Stimulated activated CD8-positive, alpha-beta memory T cell treated with anti-CD3 and anti-CD28 coated beads, Interleukin-7, amount 100 ng/mL, for 48 hours (primary cell): Measurements from ENCODE around the gene DNAH3.
A peak's percentile ranks its signal among the peaks of the same experiment; 100 is the strongest.
"Not testable (repeated sequence)": the region's sequence is repeated elsewhere in the genome, so short reads cannot be mapped to it uniquely, and the experiment has no call there.

Experiments used
- DNase-seq, 2 donors: peaks; one replicate each; pipeline ENCODE4 v3.0.0-alpha.2; 2020; ENCODE audit warnings: low read depth in 1 of 2; ENCODE audit errors: extremely low read depth in 1 of 2

The DNAH3 gene

DNA sequence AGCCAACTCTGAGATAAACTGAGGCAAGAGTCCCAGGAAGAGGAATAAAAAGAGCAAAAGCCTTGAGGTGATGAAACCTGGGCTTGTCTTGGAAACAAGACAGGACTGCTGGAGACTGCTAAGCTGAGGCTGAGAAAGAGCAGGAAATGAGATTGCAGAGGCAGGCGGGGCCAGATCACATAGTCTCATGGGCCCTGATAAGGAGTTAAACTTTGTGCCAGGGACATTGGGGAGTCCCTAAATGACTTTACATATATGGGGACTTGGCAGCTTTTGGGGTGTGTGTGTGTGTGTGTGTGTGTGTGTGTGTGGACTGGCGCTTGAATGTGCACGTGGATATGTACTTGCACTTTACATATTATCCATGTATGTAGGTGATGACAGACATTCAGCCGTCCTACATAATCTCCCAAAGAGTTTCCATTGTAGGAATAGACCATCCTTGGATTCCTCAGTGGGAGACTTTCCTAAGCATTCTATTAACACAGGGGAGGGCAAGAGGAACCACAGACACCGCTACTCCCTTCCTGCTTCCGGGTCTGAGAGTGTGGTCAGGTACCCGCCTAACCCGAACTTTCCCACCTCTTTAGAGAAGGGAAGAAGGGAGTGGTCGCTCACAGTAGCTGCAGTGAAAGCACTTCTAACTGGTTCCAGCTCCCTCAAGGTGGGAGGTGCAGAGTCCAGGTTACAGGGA, 127.0 kb downstream of the DNAH3 start:
- no peak for DNase-seq

DNA sequence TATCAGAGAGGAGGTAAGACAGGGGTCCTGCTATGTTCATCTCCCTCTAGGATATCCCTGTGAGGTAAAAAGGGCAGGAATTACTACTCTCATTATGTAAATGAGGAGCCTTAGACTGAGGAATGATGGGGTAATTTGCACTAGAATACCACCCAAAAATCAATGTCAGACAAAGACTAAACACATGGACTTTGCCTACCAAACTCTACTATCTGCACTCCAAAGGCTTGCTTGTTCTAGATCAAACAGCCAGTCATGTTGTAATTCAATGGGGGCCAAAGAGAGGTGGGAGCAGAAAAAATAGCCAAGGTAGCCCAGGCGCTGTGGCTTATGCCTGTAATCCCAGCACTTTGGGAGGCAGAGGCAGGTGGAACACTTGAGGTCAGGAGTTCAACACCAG, 129.3 kb downstream of the DNAH3 start:
- DNase-seq, result no peak

GRCh38 chr16:21009815-21010214, 140.8 kb downstream of the DNAH3 start:
- DNase-seq, result no peak

GRCh38 chr16:21005008-21005407, 145.6 kb downstream of the DNAH3 start:
- no peak for DNase-seq

DNA sequence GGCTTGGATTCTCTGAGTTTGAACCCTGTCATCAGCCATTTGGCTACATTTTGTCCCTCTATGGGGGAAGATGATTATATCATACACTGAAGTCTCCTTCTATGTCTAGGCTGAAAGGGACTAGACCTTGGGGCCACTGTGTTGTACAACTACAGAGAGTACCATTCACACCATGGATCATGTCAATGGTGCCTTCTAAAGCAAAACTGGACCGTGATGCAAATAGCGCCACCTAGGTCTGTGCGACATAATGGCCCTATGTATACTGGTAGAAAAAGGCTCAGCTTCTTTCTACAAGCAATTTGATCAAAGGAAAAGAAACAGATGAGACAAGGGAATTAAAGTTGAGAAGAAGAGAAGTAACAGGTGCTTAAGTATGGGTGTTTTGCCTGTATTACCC, 149.4 kb downstream of the DNAH3 start:
- peak in 1 of 2 donors; percentile 3 for DNase-seq

DNA sequence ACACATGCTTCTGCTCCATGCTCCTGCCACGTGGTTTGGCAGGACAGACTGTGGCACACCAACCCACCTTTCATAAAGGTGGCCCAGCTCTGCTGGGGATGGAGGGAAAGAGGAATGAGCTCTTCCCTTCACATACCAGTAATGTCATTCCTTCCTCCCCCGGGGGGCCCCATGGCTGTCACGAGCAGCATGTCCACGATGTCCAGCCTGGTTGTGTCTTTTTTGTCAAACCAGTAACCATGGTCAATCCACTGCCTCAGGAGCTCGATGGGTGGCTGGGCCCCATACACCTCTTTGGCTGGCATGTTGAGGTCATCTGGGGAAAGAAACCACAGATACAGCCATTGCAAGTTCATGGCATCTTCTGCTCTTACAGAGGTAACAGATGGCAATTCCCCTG, 153.5 kb downstream of the DNAH3 start:
- no peak for DNase-seq

DNA sequence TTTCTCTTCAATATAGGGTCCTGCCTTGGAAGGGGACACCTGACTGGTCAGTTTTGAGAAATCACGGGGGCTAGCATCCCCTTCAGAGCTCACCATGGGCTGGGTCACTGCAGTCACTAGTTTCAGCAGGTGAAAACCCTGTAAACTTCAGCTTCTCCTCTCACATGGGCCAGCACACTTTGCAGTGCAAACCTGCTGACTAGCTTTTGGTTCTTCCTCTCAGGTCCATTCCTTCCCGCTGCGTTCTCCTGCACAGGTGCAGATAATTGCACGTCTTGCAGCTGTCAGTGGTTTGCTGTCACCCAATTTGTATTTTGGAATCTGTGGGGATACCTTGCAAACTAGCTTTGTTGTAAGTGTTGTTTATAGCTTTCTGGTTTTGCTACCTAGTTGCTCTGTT, 154.9 kb downstream of the DNAH3 start:
- DNase-seq, result no peak

- not testable (repeated sequence) for DNase-seq
These were observed 161.1 kb downstream of the DNAH3 start for GRCh38 chr16:20989496-20990070.

GRCh38 chr16:20987049-20987448, 163.6 kb downstream of the DNAH3 start:
- no peak for DNase-seq

GRCh38 chr16:20984019-20984418, 166.6 kb downstream of the DNAH3 start:
- DNase-seq, result no peak

GRCh38 chr16:20976576-20976975, 174.1 kb downstream of the DNAH3 start:
- no peak for DNase-seq

GRCh38 chr16:20973201-20973600, 177.4 kb downstream of the DNAH3 start:
- not testable (repeated sequence) for DNase-seq

DNA sequence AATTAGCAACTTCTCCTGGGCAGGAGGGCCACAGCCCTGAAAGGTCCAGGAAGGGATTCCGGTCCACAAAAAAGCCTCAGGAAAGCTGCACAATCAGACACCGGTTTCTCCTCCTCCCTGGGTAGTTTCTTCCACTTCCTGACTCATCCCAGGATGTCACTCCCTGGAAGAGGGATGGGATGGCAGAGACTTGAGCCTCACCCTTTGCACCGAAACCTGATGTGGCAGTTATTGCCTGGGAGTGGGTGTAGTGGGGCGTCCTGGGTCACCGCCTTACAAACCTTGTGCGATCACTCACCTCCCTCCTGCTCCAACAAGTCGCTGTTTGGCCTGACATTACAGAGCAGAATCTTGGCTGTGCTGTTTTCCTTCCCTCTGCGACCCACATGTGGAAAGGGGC, 179.2 kb downstream of the DNAH3 start:
- DNase-seq, result no peak

DNA sequence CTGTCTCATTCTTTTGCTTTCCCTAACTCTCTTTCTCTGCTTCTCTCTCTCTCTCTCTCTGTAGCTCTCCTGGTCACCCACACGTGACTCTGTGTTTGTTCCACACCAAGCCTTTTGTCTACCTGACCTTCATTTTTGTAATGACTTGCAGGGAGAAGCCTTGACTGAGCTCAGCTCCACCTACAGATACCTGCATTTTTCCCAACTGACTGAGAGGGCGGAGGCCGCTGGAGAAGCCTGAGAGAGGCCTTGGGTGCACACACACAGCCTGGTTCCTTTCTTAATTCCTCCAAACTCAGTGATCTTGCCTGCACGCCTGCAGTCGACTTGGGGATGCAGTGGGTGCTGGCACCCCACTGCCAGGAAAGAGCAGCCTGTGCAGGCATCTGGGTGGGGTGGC, 181.3 kb downstream of the DNAH3 start:
- DNase-seq, result no peak

GRCh38 chr16:20968765-20969164, 181.9 kb downstream of the DNAH3 start:
- DNase-seq, result no peak

DNA sequence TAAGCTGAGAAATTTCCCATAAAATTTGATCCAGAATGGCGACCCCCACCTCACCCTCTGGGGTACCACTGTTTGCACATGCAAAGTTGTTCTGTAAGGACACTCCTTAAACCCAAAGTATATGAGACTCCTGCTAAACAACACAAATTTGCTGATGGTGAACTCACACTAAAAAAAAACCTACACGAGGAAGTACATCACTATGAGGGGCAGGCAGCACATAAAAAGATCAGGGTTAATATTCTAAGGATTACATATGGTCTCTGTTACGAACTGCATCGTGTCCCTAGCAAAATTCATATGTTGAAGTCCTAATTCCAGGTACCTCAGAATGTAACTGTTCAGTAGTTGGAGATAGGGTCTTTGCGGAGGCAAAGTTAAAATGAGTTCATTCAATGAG, 189.7 kb downstream of the DNAH3 start:
- no peak for DNase-seq

DNA sequence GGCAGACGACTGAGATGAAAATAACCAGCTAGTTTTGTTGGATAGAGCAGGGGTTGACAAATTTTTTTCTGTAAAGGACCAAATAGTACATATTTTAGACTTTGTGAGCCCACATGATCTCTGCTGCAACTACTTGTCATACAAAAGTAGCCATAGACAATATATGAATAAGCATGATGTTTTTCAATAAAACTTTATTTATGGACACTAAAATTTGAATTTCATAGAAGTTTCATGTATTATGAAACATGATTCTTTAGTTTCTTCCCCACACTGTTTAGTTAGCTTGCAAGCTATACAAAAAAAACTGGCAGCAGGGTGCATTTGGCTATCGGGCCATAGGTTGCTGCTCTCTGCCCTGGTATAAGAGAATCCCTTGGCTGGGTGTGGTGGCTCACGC, 193.5 kb downstream of the DNAH3 start:
- DNase-seq, result no peak

GRCh38 chr16:20956319-20956718, 194.3 kb downstream of the DNAH3 start:
- no peak for DNase-seq

DNA sequence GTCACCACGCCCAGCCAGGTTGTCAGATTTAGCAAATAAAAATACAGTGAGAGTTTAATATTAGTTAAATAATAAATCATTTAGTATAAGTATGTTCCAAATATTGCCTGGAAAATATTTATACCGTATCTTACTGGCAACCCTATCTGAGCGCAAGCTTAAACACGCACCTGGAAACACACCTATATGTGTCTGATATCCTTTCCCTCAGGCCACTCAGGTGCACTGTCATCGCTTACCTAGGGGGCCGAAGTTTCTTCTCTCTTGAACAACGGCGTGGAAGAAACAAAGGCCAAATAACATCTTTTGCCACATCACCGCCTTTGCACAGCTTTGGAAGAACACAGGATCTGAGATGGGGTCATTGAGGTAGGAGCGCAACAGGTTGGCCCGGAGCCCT, 196.1 kb downstream of the DNAH3 start:
- no peak for DNase-seq

- DNase-seq, result no peak
These were observed 198.3 kb downstream of the DNAH3 start for GRCh38 chr16:20952139-20952920.

DNA sequence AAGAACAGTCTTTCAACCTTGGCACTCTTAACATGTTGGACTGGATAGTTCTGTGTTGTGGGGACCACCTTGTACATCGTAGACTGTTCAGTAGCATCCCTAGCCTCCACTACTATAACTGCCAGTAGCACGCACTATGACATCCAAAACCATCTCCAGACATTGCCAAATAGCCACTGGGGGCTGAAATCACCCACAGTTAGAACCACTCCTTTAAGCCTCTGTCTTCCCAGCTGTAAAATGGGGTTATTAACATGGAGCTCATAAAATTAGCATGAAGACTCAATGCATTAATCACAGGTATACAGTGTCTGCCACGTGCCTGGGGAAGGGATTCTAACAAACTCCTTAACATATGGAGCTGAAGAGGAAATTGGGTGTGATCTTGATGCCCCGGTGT, 200.4 kb downstream of the DNAH3 start:
- DNase-seq, result no peak

DNA sequence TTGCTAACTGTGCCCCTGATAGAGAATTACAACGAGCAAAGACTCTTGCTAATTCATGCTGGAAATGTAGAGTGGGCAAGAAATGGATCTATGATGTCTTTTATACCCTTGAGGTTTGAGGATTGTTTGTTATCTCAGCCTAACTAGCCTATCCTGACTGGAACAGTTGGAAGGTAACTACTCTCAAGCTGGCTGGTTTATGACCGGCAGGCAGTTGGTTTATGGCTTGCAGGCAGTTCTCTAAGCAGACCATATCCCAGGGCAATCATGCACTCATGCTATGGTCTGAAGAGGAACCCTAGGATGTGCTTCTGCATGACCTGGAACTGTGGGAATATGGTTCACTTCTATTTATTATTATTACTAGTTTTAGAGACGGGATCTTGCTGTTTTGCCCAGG, 201.0 kb downstream of the DNAH3 start:
- DNase-seq, result no peak
